Heart left ventricle (tissue), 16 donors: ENCODE results near the gene NGEF. TPM values are rescaled to one million over a fixed set of nuclear protein-coding genes. Genes with fewer than 3 reads are reported as not detected.

ENCODE experiments used
- ATAC-seq, 4 donors: fragments of 200-7000 bp; cut with Tn5 transposase; one replicate each; pipeline ENCODE4 v1.9.1; 2020 to 2022; ENCODE audit warnings: moderate library complexity in 4 of 4, mild to moderate bottlenecking in 3 of 4, moderate number of reproducible peaks in 1 of 4
- DNase-seq, 5 donors: peaks; one replicate each; pipeline ENCODE4 v3.0.0-alpha.2; 2020
- H3K27ac ChIP-seq, 12 donors: fragments of 200-600 bp; sonication (generic) in 4 of 12; one replicate each; pipeline versions ENCODE4 v1.5.0 to v1.8.0; 2016 to 2022; ENCODE audit warnings: mild to moderate bottlenecking in 2 of 12
- H3K27me3 ChIP-seq, 9 donors: fragments of 200-600 bp; sonication (generic) in 2 of 9; one replicate each; pipeline versions ENCODE4 v1.5.1 to v1.8.0; 2016 to 2022; ENCODE audit warnings: mild to moderate bottlenecking in 3 of 9
- H3K36me3 ChIP-seq, 9 donors: fragments of 200-600 bp; sonication (generic) in 2 of 9; one replicate each; pipeline versions ENCODE4 v1.5.0 to v1.8.0; 2018 to 2022; ENCODE audit warnings: mild to moderate bottlenecking in 2 of 9
- H3K4me1 ChIP-seq, 12 donors: fragments of 200-600 bp; sonication (generic) in 4 of 12; one replicate each; pipeline versions ENCODE4 v1.5.0 to v1.8.0; 2016 to 2022; ENCODE audit warnings: mild to moderate bottlenecking in 3 of 12
- H3K4me3 ChIP-seq, 12 donors: fragments of 200-600 bp; sonication (generic) in 4 of 12; one replicate each; pipeline versions ENCODE4 v1.5.0 to v1.8.0; 2017 to 2022; ENCODE audit warnings: mild to moderate bottlenecking in 9 of 12, moderate library complexity in 4 of 12
- H3K9me3 ChIP-seq, 12 donors: fragments of 200-600 bp; sonication (generic) in 4 of 12; one replicate each; pipeline versions ENCODE4 v1.5.0 to v1.8.0; 2016 to 2022; ENCODE audit warnings: mild to moderate bottlenecking in 1 of 12
- POLR2A ChIP-seq, 2 donors: fragments of 450-650 bp; IDR thresholded peaks; one replicate each; pipeline ENCODE4 v1.6.1; 2017; ENCODE audit warnings: antibody characterized with exemption in 2 of 2, mild to moderate bottlenecking in 2 of 2, moderate library complexity in 2 of 2
- WGBS, 4 donors: extraction: QIAGEN DNeasy Blood & Tissue Kit in 2 of 4; methylation state at CpG; one replicate each; pipeline versions ENCODE4 v1.1.5 to v1.1.7; 2013 to 2018; 5-methylcytosine and 5-hydroxymethylcytosine counted together
- intact Hi-C, 10 donors: fragments of 100-400 bp; cut with DNase I; formaldehyde crosslinking; loops; one replicate each; pipeline versions ENCODE4 v1.11.1 to v1.14.2; 2022
- polyA plus RNA-seq, 2 donors: library from polyadenylated mRNA; stranded (reverse); fragments of 200-250 nt; gene quantifications; one replicate each; pipeline ENCODE4 v1.2.3, GENCODE V29; 2013
- total RNA-seq, 9 donors: library from RNA; depleted of rRNA in 2 of 9; stranded (reverse); fragments of >200 nt in 2 of 9; fragmentation: NEBNext Ultra II Directional in 3 of 9; extraction: Animal tissue kit (Norgen Biotek cat#: 25700) in 3 of 9; gene quantifications; one replicate each; pipeline versions ENCODE4 v1.1.0 to v1.2.4, GENCODE V29; 2016 to 2023
- TF ChIP-seq, protein P1 (sequence below), 12 donors: fragments of 200-600 bp; sonication (generic) in 4 of 12; IDR thresholded peaks; one replicate each; pipeline versions ENCODE4 v1.5.0 to v1.8.0; 2018 to 2022; ENCODE audit warnings: antibody characterized with exemption in 12 of 12, mild to moderate bottlenecking in 5 of 12
- donor health status: ischemic (EF 13 %, LVEDD 7.1; RV severe dilation, severe dysfunction).
- donor health status: healthy with polysubstance abuse.
- donor health status: DM: no; HTN: yes; CAD: no.
- donor health status: DM: no; HTN: no; CAD: no.
- donor health status: ischemic (EF 25% LVEDD 6.9; RV normal size, moderate dysfunction).
- donor health status: ischemic (EF 25% LVEDD 5.7; RV mildly dilated, moderate dysfunction).
- donor health status: healthy.
- donor health status: DM: yes; HTN: yes; CAD: no.
- donor health status: ischemic (EF 35%, LVEDD 5.7; RV mildly dilated, moderate dysfunction).
- donor health status: nonischemic (EF 11% LVEDD 7.7; RV severe dilation, severe dysfunction).
- donor health status: DM: yes; HTN: yes; CAD: no.
- donor health status: PGD.
- donor health status: ischemic (EF 29% LVEDD 5.4; RV normal size, mild dysfunction).
- donor health status: nonischemic (EF 23%, LVEDD 6.1; RV moderate dilation, normal function).

NGEF gene
- total and polyA plus RNA-seq, 11 donors: 0.15 to 0.62 (median 0.42) TPM; not detected in 4

DNA sequence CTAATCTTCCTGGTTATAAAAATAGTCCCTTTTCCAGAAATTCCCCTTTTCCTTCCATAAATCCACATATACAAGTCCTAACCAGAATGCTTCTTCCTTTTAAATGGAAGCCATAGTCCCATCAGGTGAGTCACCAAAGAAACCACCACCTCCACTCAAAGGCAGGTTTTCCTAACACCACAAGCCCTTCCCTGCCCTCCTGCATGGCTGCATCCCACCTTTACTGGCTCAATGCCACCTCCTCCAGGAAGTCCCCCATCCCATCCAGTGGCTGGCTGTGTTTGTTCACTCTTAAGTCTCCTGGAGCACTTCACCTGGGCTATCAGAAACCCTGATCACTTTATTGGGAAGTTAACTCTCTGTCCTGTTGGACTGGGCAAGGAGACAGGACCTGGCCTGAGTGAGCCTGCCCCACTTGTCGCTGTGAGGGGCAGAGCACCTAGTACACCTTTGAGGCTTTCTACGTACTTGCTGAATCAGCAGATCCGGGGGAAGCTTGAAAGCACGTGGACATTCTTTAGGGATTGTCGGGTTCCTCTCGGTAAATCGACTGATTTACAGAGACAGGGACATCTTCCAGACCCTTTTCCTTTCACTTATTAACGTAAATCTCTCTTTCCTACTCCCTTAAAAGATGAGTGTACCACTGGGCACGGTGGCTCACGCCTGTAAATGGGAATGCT lies 71.0 kb downstream of the NGEF start:
- ATAC-seq (no peak), DNase-seq (no peak)
- H3K4me1 ChIP-seq: no peaks in the 10 kb centered on the region
- H3K36me3 ChIP-seq: no peaks in the 10 kb centered on the region
- no peak overlapping the region for H3K27ac ChIP-seq
- intact Hi-C loops: no loop called here
- no peak for TF ChIP-seq POLR2A (IDR thresholded peaks at IDR 0.05)
- TF ChIP-seq, protein P1, sequence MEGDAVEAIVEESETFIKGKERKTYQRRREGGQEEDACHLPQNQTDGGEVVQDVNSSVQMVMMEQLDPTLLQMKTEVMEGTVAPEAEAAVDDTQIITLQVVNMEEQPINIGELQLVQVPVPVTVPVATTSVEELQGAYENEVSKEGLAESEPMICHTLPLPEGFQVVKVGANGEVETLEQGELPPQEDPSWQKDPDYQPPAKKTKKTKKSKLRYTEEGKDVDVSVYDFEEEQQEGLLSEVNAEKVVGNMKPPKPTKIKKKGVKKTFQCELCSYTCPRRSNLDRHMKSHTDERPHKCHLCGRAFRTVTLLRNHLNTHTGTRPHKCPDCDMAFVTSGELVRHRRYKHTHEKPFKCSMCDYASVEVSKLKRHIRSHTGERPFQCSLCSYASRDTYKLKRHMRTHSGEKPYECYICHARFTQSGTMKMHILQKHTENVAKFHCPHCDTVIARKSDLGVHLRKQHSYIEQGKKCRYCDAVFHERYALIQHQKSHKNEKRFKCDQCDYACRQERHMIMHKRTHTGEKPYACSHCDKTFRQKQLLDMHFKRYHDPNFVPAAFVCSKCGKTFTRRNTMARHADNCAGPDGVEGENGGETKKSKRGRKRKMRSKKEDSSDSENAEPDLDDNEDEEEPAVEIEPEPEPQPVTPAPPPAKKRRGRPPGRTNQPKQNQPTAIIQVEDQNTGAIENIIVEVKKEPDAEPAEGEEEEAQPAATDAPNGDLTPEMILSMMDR (IDR thresholded peaks at IDR 0.05): no peak
- peaks cover 0 to 4% (median 0%) of the 10 kb centered on the region in 9 donors for H3K27me3 ChIP-seq
- 73 to 85% (median 77%) methylated on average over 10 of the region's 10 CpGs for WGBS, 4 donors
- H3K4me3 ChIP-seq: no peak overlapping the region
- peaks cover 0 to 9% (median 0%) of the 10 kb centered on the region in 12 donors for H3K9me3 ChIP-seq

GRCh38 chr2:232941400-232941799 lies 71.7 kb downstream of the NGEF start:
- H3K4me3 ChIP-seq: no peak overlapping the region
- H3K4me1 ChIP-seq: no peaks in the 10 kb centered on the region
- no peak overlapping the region for H3K27ac ChIP-seq
- intact Hi-C loops: no loop called here
- no peak for TF ChIP-seq POLR2A (IDR thresholded peaks at IDR 0.05)
- TF ChIP-seq, protein P1 (IDR thresholded peaks at IDR 0.05): no peak
- DNase-seq: no peak
- H3K9me3 ChIP-seq: peaks cover 0 to 9% (median 0%) of the 10 kb centered on the region in 12 donors
- WGBS, 4 donors: 83 to 90% (median 86%) methylated on average over 8 of the region's 8 CpGs
- H3K27me3 ChIP-seq: peaks cover 0 to 4% (median 0%) of the 10 kb centered on the region in 9 donors
- H3K36me3 ChIP-seq: no peaks in the 10 kb centered on the region
- no peak for ATAC-seq

DNA sequence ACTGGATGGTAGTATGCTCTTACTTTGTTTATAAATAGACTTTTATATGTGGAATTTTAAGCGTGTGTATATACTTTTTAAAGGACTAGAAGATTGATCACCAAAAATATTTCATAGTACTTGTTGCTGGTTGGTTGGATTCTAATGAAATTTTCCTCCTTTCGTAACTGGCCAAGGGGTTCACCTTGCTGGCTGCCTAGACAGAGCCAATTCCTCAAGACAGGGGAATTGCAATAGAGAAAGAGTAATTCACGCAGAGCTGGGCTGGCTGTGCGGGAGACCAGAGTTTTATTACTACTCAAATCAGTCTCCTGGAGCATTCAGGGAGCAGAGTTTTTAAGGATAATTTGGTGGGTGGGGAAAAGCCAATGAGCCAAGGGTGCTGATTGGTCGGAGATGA lies 72.3 kb downstream of the NGEF start:
- no peak overlapping the region for H3K27ac ChIP-seq
- no peaks in the 10 kb centered on the region for H3K36me3 ChIP-seq
- H3K9me3 ChIP-seq: peaks cover 0 to 9% (median 0%) of the 10 kb centered on the region in 12 donors
- 87 to 96% (median 95%) methylated on average over 5 of the region's 5 CpGs for WGBS, 4 donors
- H3K27me3 ChIP-seq: peaks cover 0 to 4% (median 0%) of the 10 kb centered on the region in 9 donors
- no peak for TF ChIP-seq POLR2A (IDR thresholded peaks at IDR 0.05)
- TF ChIP-seq, protein P1 (IDR thresholded peaks at IDR 0.05): no peak
- H3K4me1 ChIP-seq: no peaks in the 10 kb centered on the region
- intact Hi-C loops: no loop called here
- no peak for ATAC-seq
- no peak overlapping the region for H3K4me3 ChIP-seq
- no peak for DNase-seq

DNA sequence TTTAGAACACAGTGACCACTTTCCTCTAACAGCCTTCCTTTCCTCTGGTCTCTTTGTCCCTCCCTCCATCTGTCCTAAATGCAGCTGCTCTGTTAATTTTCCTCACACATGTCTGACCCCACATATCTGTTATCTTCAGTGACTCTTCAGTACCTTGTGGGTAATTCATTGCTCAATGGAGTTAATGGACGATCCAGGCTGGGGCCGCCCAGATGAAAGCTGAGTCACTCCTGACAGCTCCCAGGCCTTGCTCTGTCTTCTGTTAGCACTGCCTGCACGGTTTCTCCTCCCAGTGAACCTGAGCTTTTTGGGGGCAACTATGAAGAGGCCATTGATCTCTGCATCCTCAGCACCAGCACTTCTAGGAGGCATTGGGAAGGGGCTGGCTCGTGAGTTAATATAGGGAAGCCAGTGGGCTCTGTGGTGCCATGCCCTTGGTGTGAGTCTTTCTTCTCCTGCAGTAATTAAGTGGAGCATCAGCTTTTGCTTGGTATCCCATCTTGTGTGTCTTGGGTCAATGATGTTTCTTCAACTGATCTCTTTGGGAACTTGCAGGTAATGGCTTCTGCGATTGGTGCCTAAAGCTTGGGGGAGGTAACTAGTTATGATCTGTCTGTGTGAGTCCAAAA lies 75.7 kb downstream of the NGEF start:
- Histone ChIP-seq H3K9me3 (peaks cover 0 to 9% (median 0%) of the 10 kb centered on the region in 12 donors), H3K36me3 (no peaks in the 10 kb centered on the region), H3K4me3 (no peak overlapping the region), H3K27ac (no peak overlapping the region), H3K4me1 (no peaks in the 10 kb centered on the region), H3K27me3 (peaks cover 0 to 13% (median 0%) of the 10 kb centered on the region in 9 donors)
- no peak for DNase-seq
- intact Hi-C loops: no loop called here
- TF ChIP-seq, protein P1 (IDR thresholded peaks at IDR 0.05): no peak
- no peak for TF ChIP-seq POLR2A (IDR thresholded peaks at IDR 0.05)
- 43 to 59% (median 44%) methylated on average over 5 of the region's 5 CpGs for WGBS, 4 donors
- ATAC-seq: no peak
